CD4-positive, alpha-beta T cell treated with Interferon gamma for 1 hour (primary cell): ENCODE data around the gene ANGPTL8.
A peak's percentile ranks its signal among the peaks of the same experiment; 100 is the strongest.

Source experiments
- DNase-seq: peaks from one replicate; pipeline ENCODE4 v3.0.0-alpha.2; 2020

Gene ANGPTL8

DNA sequence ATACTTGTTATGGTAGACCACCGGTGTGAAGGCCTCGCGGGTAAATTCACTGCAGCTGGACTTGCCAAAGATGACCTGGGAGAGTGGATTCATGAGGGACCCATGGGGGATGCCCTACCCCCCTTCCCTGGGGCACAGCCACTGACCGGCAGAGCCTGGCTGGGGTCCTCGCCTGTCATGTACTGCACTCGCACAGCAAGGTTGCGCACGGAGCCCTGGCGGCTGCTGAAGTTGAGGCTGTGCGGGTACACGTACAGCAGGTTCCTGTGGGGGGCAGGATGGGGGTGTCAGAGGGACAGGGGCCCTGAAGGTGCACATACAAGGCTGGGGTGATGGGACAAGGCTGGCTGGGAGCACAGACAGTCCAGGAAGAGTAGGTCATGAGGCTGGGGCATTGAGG is 1.4 kb upstream of the ANGPTL8 start:
- no peak for DNase-seq

DNA sequence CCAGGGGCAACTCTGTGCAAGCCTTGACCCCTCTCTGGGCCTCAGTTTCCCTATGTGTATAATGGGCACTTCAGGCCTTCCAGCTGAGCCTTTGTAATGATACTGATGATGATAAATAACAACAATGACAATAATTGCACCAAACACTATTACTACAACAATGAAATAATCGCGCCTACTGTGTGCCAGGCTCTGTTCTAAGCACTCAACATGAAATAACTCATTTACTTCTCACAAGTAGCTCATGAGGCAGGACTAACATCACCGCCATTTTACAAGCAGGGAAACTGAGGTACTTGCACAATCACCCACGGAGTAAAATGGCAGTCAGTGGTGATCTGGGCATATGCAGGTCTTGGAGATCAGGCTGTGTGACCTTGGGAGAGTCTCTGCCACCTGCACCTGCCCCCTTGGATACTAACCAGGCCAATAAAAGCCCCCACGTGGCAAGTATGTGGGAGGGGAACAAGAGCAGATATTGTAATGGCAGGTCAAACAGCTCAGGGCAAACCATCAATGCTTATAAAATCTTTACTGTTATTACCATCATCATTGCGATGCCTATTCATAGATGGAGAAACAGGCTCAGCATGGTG is 540 bp upstream of the ANGPTL8 start:
- no peak for DNase-seq

DNA sequence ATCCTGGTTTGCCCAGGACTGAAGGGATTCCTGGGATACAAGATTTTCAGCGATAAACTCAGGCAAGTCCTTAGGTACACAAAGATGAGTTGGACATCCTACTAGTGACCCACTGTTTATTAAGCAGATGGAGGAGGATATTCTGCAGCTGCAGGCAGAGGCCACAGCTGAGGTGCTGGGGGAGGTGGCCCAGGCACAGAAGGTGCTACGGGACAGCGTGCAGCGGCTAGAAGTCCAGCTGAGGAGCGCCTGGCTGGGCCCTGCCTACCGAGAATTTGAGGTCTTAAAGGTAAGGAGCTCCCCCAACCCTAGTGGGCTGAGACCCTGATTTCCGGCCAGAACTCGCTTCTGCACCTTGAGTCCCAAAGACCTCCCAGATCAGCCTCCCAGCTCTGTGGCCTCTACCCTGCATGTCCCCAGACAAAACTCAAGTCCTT is 607 bp downstream of the ANGPTL8 start:
- DNase-seq = no peak

DNA sequence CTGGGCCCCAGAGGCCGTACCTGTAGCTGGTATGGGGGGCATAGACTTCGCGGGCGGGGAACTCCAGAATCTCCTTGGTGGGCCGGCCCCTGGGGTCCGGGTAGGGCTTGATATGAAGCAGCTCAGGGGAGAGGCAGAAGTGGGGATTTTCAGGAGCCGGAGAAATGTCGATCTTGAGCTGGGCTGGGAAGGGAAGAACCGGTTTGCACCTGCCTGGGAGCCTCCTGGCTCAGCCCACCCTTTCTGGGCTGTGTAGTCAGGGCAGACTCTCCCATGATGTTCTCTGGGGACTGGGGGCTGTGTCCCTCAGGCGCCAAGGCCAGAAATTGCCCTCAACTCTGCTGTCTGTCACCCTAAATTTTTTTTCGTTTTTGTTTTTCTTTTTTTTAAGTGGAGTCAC is 2.6 kb downstream of the ANGPTL8 start:
- no peak for DNase-seq

DNA sequence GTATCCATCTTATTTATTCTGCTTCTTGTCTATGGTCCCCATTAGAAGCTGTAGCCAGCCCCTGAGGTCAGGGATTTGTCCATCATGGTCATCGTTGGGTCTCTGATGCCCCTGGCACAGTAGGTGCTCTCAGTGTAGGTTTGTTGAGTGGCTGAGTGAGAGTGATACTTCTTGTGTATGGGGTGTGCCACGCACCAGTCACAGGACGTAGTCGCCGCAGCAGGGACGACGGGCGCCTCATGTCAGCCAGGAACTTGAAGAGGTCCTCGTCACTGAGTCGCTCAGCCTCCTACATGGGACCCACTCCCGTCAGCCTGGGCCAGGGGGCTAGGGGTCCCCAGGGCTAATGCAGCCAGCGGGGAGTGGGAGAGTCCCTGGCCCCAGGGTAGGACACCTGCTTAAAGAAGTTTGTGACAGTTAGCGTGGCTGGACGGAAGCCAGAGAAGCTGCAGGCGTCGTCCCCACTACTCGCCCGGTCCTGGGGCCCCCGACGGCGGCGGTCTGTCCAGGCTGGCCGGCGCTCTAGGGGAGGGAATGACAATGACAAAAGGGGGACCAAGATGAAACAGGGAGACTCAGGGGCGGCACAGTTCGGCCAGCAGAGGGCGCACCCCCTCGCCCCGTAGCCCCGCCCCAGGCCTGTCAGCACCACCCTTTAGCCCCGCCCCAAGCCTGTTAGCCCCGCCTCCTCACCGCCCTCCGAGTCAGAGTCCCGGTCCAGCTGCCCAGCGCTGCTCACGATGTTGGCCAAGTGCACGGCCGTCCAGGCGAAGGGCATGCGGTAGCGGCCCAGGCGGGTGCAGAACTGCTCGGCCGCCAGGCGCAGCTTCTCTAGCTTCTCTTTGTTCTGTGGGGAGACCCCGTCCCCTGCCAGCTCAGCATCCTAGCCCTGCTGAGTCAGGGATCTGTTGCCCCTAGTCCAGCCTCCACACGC is 3.7 kb downstream of the ANGPTL8 start:
- DNase-seq = peak; percentile 79

DNA sequence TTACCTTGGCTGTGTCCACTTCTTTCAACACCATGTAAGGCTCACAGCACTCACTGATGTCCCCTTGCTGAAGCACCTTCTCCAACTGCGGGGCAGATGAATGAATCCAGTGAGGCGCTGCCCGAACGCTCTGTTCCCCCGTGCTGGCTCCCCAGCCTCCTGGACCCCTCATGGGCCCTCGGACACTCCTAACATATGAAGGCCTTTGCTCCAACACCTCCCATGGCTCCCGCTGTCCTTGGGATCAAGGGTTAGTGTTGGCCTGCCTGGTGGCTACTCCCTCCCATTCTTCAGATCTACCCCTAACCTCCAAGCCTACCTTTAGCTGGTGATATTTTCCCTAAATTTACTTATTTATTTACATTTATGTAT is 4.4 kb downstream of the ANGPTL8 start:
- DNase-seq = no peak

DNA sequence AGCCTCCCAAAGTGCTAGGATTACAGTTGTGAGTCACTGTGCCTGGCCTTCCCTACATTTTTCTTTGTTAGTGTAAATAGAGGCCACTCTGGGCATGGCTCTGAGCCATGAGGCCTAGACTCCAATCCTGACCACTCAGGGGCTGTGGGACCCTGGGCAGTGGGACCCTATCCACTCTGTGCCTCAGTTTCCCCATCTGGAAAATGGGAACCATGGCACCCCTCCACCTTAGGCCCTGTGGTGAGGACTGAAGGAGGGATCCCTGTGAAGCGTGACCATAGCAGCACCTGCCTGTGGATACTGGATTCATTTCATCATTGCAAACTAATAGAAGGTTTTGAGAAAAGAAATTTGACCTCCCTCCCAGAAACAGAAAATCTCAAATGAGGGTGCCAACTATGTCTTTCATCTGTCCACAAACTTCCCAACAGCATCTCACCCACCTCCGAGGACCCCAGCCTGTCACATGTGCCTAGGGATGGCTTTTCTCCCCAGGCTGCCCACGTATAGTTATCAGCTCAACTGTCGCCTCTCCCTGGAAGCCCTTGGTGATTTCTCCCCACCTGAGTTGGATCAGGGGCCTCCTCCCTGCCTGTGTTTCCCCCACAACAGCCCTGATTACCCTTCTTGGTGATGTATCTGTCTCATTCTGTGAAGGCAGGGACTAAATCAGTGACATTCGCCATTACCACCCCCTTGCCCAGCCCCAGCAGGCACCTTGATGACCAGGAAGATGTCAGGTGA is 5.6 kb downstream of the ANGPTL8 start:
- no peak for DNase-seq

DNA sequence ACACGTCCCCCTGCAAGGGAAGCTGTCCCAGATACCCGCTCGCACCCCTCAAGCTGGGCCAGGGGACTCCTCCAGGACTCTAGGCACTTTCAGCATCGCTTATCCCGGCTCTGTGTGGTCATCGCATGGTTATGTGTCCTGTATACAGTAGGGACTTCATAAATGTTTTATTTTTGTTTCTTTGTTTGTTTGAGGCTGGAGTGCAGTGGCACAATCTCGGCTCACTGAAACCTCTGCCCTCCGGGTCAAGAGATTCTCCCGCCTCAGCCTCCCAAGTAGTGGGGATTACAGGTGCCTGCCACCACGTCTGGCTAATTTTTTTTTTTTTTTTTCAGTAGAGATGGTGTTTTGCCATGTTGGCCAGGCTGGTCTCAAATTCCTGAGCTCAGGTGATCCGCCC is 7.5 kb downstream of the ANGPTL8 start:
- no peak for DNase-seq

DNA sequence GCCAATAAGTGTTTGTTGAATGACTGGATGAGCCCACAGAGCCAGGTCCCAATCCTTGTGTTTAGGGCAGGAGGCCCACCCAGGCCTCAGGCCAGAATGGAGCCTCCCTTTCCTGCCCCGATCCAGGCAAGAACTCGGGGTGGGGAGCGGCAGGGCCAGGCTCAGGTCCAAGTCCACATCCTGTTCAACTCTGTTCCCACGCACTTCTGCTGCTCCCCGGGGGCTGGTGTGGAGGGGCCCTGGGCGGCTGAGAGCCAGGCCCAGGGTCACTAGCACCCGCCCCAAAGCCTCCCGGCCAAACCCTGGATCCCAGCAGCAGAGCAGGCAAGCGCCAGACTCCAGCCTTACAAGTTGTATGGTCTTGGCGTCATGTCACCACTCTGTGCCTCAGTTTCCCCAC is 8.0 kb downstream of the ANGPTL8 start:
- no peak for DNase-seq

DNA sequence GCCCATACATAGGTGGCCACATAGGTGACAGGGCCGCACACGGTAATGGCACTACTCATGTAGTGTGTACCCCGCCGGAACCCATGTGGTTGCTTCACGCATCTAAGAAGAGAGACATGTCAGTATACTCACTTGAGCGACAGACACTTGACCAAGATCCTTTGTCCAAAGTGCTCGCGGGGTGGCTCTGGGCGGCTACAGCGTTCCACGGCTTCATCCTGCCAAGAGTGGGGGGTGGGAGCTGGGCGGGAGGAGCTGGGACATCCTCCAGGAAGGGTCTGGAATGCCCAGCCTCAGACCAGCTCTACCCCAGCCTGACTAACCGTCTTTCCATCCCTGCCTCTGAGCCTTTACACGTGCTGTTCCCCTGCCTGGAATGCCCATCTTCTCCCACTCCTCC is 8.5 kb downstream of the ANGPTL8 start:
- no peak for DNase-seq

DNA sequence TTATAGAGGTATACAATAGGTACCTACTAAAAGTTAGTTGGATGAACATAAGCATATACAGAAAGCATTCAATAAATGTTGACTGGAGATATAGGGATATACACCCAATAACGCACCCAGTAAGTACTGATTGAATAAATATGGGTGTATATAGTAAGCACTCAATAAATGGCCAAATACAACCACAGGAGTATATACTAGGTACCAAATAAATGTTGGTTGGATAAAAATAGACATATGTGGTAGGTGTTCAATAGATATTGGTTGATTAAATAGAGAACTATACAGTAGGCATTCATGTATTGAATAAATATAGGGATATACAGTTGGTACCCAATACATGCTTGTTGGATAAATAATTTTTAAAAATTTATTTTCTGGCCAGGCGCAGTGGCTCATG is 9.4 kb downstream of the ANGPTL8 start:
- no peak for DNase-seq

DNA sequence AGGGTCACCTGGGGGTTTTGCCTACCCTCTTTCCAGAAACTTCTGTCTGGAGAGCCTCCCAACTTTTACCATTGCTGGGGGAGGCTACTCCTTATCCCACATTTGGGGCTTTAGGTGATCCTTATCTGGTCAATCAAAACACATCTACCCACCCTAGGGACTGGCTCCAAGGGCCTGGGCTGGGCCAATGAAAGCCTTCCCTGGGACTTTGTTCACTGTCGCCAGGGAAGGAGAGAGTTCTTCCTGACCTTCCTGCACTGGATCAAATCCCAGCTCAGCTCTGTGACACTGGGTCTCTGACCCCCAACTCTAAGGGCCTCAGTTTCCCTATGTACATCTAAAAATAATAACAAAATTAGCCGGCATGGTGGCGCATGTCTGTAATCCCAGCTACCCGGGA is 11.8 kb downstream of the ANGPTL8 start:
- DNase-seq = no peak

DNA sequence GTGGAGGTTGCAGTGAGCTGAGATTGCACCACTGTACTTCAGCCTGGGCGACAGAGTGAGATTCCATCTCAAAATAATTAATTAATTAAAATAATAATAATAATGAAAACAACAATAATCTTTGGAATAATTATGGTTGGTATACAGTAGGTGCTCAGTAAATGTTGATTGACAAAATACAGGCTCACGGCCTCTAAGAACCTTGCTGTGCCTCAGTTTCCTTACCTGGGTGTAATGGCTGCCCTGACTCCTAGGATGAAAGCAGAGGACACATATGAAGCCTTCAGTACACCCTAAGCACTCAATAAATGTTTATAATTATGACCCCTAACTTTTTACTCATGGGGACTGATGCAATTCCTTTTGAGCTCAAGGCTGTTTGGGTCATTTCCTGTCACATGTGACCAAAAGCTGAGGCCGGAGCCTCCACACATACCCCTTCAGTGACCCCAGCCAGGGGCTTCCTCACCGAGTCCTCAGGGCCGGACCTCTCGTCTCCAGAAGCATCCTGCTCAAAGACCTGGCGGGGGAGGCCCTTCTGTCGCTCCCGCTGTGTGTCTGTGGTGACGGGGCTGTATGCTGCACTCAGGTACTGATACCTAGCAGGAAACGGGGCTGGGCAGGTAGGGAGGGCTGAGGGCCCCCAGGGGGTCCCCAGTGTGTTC is 12.4 kb downstream of the ANGPTL8 start:
- DNase-seq = no peak

DNA sequence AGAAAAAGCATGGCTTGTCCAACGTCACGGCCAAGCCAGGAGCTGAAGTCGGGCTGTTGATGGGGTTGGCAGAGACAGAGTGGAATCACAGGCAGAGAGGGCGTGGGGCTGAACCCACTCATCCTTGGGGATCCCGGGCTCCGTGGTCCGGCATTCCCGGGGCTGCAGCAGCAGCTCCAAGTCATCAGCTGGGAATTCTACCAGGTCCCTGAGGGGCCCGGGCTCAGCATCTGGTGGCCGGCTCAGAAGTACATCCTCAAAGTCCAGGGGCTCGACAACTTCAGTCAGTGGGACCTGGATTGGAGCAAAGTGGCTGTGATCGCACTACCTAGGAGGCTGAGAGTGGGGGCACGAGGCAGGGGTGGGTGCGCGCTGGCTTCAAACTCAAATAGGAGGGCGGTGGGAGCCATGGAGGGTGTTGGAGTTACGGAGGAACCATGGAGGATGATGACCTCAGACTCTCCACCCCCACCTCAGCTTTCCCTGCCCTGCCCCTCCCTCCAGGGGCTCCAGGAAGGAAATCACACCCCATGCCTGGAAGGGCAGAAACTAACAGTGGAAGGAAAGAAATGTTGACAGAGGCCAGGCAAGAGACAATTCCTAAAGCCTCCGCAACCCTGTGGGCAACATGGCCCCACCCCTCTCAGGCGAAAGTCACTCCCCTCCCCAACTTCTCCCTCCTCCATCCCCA is 13.4 kb downstream of the ANGPTL8 start:
- DNase-seq = no peak

DNA sequence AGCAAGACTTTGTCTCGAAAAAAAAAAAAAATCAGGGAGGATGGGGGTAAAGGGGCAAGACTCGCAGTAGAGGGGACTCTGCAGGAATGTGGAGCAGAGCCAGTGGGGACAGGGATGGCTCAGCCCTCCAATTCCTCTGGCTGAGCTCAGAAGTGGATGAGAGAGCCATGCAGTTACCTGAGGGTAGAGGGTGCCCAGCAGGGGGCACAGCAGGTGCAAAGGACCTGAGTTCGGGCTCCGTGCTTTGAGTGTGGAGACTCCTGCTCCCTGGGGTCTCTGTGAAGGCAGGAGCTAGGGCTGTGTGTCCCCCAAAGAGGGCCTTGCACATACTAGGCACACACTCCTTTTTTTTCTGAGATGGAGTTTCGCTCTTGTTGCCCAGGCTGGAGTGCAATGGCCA is 15.2 kb downstream of the ANGPTL8 start:
- DNase-seq = no peak

DNA sequence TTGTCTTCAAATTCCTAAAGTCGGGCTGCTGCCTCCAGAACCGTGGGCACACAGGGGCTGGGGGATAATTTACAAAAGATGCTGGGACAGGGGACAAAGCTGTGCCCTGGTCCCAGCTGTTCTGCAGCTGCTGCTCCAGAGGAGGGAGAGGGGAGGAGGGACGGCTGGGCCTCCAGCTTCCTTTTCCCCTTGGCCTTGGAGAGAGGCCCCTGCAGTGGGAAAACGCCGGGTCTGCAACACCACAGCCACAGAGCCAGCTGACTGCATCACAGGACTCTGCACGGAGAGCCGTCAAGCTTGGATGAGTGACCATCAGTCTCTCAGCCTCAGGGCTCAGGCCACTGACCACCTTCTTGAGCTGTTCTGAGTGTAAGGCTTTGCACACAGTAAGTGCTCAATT is 16.8 kb downstream of the ANGPTL8 start:
- DNase-seq = no peak

DNA sequence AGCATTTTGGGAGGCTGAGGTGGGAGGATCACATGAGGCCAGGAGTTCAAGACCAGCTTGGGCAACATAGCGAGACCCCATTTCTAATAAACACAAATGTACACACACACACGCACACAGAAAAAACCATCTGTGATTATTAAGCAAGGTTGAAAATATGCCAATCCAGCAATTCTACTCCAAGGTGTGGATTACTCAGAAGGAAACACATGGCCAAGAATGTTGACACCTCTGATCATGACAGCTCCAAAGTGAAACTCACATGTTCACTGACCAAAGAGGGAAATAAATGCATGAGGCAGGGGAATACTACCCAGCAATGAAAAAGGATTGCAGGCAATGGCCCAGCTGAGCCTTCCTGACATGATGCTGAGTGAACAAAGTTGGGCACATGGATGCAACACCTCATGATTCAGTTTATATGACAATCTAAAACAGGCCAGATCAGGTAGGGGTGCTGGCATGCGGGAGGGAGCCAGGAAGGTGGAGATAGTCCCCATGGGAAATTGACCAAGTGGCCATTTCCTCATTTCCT is 18.5 kb downstream of the ANGPTL8 start:
- DNase-seq = no peak

DNA sequence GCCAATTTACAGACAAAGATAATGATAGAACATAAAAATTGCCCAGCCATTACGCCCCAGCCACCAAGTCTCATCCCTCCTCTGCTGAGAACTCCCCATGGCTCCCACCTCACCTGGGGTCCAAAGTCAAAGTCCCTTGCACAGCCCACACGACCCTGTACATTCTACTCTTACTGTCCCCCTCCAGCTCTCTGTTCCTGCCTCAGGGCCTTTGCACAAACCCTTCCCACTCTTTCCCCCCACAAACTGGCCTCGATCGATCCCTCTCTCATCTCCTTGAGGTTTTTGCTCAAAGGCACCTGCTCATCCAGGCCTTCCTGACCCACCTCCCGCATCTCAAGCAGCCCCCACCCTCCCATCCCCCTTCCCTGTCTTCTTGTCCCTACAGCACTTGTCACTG is 21.6 kb downstream of the ANGPTL8 start:
- DNase-seq = no peak

DNA sequence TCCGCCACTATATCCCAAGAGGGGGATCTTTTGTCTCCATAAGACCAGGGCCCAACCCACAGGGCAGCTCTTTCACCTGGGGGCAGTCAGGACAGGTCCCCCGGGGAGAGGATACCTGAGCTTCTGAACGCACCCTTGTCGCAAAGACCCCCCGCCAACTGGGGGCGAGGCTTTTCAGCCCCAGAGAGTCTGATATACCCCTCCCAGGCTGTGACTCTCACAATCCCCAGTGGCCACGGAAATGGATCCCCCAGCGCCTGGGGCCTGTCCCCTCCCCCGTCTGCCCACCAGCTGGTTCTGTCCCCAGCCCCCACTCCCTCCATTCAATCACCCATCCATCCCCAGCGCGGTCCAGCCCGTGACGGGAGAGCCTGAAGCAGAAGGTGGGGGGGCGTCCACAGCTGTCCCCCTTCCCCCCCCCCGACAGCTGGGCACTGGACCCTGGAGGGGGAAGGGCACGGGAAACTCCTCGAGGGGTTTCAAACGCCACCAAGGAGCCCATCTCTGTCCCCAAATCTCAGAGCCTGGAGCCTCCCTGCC is 22.1 kb downstream of the ANGPTL8 start:
- no peak for DNase-seq

DNA sequence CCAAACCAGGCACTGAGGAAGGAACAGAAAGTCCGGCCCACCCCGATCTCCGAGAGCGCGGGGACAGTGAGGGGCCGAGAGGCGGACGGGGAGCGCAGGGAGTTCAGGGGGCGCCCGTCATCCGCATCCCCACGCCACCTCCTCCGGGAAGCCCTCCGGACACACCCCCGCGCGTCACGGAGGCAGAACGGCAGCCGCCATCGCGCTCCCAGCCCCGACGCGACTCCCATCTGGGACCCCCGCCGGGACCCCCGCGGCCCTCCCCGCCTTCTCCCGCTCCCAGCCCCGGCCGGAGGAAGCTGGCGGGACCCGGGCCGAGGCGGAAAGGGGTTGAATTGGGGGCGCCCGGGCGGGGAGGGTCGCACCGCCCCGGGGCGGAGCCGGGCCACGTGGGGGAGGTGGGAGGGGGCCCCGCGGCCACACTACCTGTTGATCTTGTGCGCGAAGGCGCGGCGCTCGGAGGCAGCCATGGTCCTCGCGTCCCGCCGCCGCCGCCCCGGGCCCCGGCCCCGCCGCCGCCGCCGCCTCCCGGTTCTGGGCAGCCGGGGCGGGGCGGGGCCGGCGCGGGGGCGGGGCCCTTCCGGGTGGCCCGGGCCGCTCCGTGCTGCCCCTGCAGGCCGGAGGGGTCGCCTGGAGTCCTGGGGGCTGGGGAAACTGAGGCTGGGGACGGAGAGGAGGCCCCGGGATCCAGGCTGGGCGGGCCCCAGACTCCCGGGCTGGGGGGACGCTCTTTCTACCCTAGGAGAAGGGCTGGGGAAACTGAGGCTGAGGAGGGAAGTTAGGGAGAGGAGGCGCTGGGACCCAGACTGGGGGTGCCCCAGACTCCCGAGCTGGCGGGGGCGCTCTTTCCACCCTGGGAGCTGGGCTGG is 22.8 kb downstream of the ANGPTL8 start, which contains the start of gene DOCK6:
DOCK6 (minus strand) TSS at position 554 of the 869 bp plus-strand sequence; CDS start at position 470, 84 bp downstream.
- no peak for DNase-seq

DNA sequence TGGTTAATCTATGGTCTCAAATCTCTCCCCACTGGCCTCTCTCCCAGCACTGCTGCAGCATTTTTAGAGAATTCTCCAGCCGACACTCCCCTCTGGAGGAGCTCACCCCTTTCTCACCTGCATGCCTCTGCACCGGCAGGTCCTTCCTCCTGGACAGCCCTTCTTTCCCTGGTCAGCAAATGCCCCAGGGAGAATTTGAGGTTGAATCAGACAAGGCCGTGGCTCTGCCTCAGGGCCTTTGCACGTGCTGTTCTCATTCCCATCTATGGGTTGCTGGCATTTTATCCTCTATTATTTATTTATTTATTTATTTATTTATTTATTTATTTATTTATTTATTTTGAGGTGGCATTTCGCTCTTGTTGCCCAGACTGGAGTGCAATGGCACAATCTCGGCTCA is 24.3 kb downstream of the ANGPTL8 start:
- DNase-seq = no peak
